HEK293 (cell line): ENCODE results near the gene KMT2D.
A peak's percentile ranks its signal among the peaks of the same experiment; 100 is the strongest.

Experiments used
- CTCF ChIA-PET: fragments of 350-600 bp; formaldehyde crosslinking; extraction: SDS; loops from one replicate; lab custom pipeline; 2021; ENCODE audit warnings: antibody characterized with exemption; lab: Yijun Ruan, JAX
- POLR2A ChIA-PET: fragments of 300-600 bp; formaldehyde crosslinking; extraction: SDS; loops from one replicate; lab custom pipeline; 2020; ENCODE audit warnings: antibody characterized with exemption, inconsistent platforms; lab: Yijun Ruan, JAX
- H3K27ac ChIP-seq: fragments of 200-500 bp; sonication (Bioruptor generic); 2 replicates; pipeline ENCODE4 v1.5.1; 2014; ENCODE audit warnings: low read depth, low read length, control low read depth, inconsistent platforms; ENCODE audit errors: extremely low read depth
- H3K36me3 ChIP-seq, 2 experiments: fragments of 200-500 bp in 1 of 2; sonication (Bioruptor generic) in 1 of 2; 1 replicate in 1 of 2; 2 replicates in 1 of 2; pipeline ENCODE4 v1.5.1; 2014 to 2017; ENCODE audit warnings: inconsistent platforms in 2 of 2, low read length in 2 of 2; ENCODE audit not compliant: control insufficient read depth in 2 of 2, insufficient read depth in 1 of 2
- H3K4me1 ChIP-seq: fragments of 200-500 bp; sonication (Bioruptor generic); 2 replicates; pipeline ENCODE4 v1.5.1; 2014; ENCODE audit warnings: mild to moderate bottlenecking, low read length, inconsistent platforms; ENCODE audit not compliant: control insufficient read depth, insufficient read depth
- H3K4me3 ChIP-seq: 2 replicates; pipeline ENCODE4 v1.5.1; 2011; ENCODE audit warnings: low read depth, mild to moderate bottlenecking, control low read depth, low read length, moderate library complexity
- H3K9me3 ChIP-seq: fragments of 200-500 bp; sonication (Bioruptor generic); 2 replicates; pipeline ENCODE4 v1.5.1; 2014; ENCODE audit warnings: low read depth, low read length, inconsistent platforms; ENCODE audit not compliant: control insufficient read depth, insufficient read depth
- KLF1 ChIP-seq: fragments of 450-650 bp; formaldehyde crosslinking; IDR thresholded peaks from 2 replicates; pipeline ENCODE4 v1.5.1; 2016; ENCODE audit warnings: missing biosample characterization, missing genetic modification characterization
- KLF17 ChIP-seq: fragments of 450-650 bp; formaldehyde crosslinking; IDR thresholded peaks from 2 replicates; pipeline ENCODE4 v1.5.1; 2016; ENCODE audit warnings: missing biosample characterization, missing genetic modification characterization
- KLF8 ChIP-seq: fragments of 450-650 bp; formaldehyde crosslinking; IDR thresholded peaks from 2 replicates; pipeline ENCODE4 v1.5.1; 2016; ENCODE audit warnings: missing biosample characterization, missing genetic modification characterization
- MZF1 ChIP-seq: fragments of 450-650 bp; formaldehyde crosslinking; IDR thresholded peaks from 2 replicates; pipeline ENCODE4 v1.5.1; 2017; ENCODE audit warnings: missing biosample characterization, missing genetic modification characterization, borderline replicate concordance
- PRDM1 ChIP-seq: fragments of 450-650 bp; formaldehyde crosslinking; IDR thresholded peaks from 2 replicates; pipeline ENCODE4; 2016; ENCODE audit warnings: missing biosample characterization, missing genetic modification characterization
- REST ChIP-seq: fragments of 450-650 bp; formaldehyde crosslinking; IDR thresholded peaks from 2 replicates; pipeline ENCODE4 v1.5.1; 2016; ENCODE audit warnings: missing biosample characterization, missing genetic modification characterization
- SP7 ChIP-seq: fragments of 450-650 bp; formaldehyde crosslinking; IDR thresholded peaks from 2 replicates; pipeline ENCODE4 v1.5.1; 2016; ENCODE audit warnings: missing biosample characterization, missing genetic modification characterization
- WT1 ChIP-seq: fragments of 450-650 bp; formaldehyde crosslinking; IDR thresholded peaks from 2 replicates; pipeline ENCODE4 v1.5.1; 2016; ENCODE audit warnings: missing biosample characterization, missing genetic modification characterization
- YY2 ChIP-seq: fragments of 450-650 bp; formaldehyde crosslinking; IDR thresholded peaks from 2 replicates; pipeline ENCODE4 v1.5.1; 2016; ENCODE audit warnings: missing biosample characterization, missing genetic modification characterization
- ZBTB10 ChIP-seq: fragments of 450-650 bp; formaldehyde crosslinking; IDR thresholded peaks from 2 replicates; pipeline ENCODE4 v1.5.1; 2016; ENCODE audit warnings: missing biosample characterization, missing genetic modification characterization
- ZBTB17 ChIP-seq: fragments of 450-650 bp; formaldehyde crosslinking; IDR thresholded peaks from 2 replicates; pipeline ENCODE4 v1.5.1; 2016; ENCODE audit warnings: missing biosample characterization, missing genetic modification characterization
- ZBTB44 ChIP-seq: fragments of 450-650 bp; IDR thresholded peaks from 2 replicates; pipeline ENCODE4 v1.5.1; 2018; ENCODE audit warnings: missing biosample characterization, mild to moderate bottlenecking, missing genetic modification characterization
- ZEB2 ChIP-seq: fragments of 450-650 bp; formaldehyde crosslinking; IDR thresholded peaks from 2 replicates; pipeline ENCODE4 v1.5.1; 2016; ENCODE audit warnings: missing biosample characterization, missing genetic modification characterization
- ZFHX2 ChIP-seq: fragments of 450-650 bp; formaldehyde crosslinking; conservative IDR thresholded peaks from 2 replicates; pipeline ENCODE4 v1.5.1; 2016; ENCODE audit warnings: missing biosample characterization, missing genetic modification characterization
- ZNF114 ChIP-seq: fragments of 450-650 bp; formaldehyde crosslinking; IDR thresholded peaks from 2 replicates; pipeline ENCODE4 v1.5.0; 2017; ENCODE audit warnings: missing biosample characterization, missing genetic modification characterization
- ZNF132 ChIP-seq: fragments of 450-650 bp; formaldehyde crosslinking; IDR thresholded peaks from 2 replicates; pipeline ENCODE4 v1.5.1; 2017; ENCODE audit warnings: missing biosample characterization, missing genetic modification characterization, borderline replicate concordance
- ZNF341 ChIP-seq: fragments of 450-650 bp; formaldehyde crosslinking; IDR thresholded peaks from 2 replicates; pipeline ENCODE4; 2016; ENCODE audit warnings: low read depth, missing biosample characterization, missing genetic modification characterization
- ZNF366 ChIP-seq: fragments of 450-650 bp; formaldehyde crosslinking; conservative IDR thresholded peaks from 2 replicates; pipeline ENCODE4 v1.5.1; 2016; ENCODE audit warnings: missing biosample characterization, missing genetic modification characterization
- ZNF560 ChIP-seq: fragments of 450-650 bp; formaldehyde crosslinking; IDR thresholded peaks from 2 replicates; pipeline ENCODE4 v1.5.1; 2017; ENCODE audit warnings: missing biosample characterization, missing genetic modification characterization, borderline replicate concordance
- ZNF670 ChIP-seq: fragments of 450-650 bp; formaldehyde crosslinking; IDR thresholded peaks from 2 replicates; pipeline ENCODE4 v1.5.1; 2016; ENCODE audit warnings: missing biosample characterization, missing genetic modification characterization, low read depth
- ZNF677 ChIP-seq: fragments of 450-650 bp; IDR thresholded peaks from 2 replicates; pipeline ENCODE4 v1.5.0; 2018; ENCODE audit warnings: missing biosample characterization, mild to moderate bottlenecking, missing genetic modification characterization, moderate library complexity
- ZNF785 ChIP-seq: fragments of 450-650 bp; formaldehyde crosslinking; IDR thresholded peaks from 2 replicates; pipeline ENCODE4 v1.5.1; 2016; ENCODE audit warnings: missing biosample characterization, missing genetic modification characterization

The KMT2D gene

GRCh38 chr12:49109641-49110463 lies 49.3 kb upstream of the KMT2D start (continued):
- TF ChIP-seq KLF17 (tag by site-specific recombination) (peak; percentile 19; the same call in 1 of the 2 replicates), PRDM1 (tag by site-specific recombination) (peak; percentile 46; the same call in 1 of the 2 replicates), KLF1 (tag by site-specific recombination) (peak; percentile 27; the same call in 1 of the 2 replicates), ZBTB10 (0 out of 2 replicates have a peak, but pooled peaks have one; percentile 13), ZNF366 (tag by site-specific recombination) (peak; percentile 34; the same call in 1 of the 2 replicates), KLF8 (tag by site-specific recombination) (0 out of 2 replicates have a peak, but pooled peaks have one; percentile 50), ZNF785 (tag by site-specific recombination) (no peak), ZNF670 (no peak), WT1 (no peak), ZEB2 (no peak), ZNF132 (tag by site-specific recombination) (no peak), SP7 (tag by site-specific recombination) (0 out of 2 replicates have a peak, but pooled peaks have one; percentile 12), ZNF341 (tag by site-specific recombination) (peak; percentile 79), ZNF677 (tag by site-specific recombination) (no peak), MZF1 (tag by site-specific recombination) (peak; percentile 16; the same call in 1 of the 2 replicates), YY2 (no peak), ZNF560 (tag by site-specific recombination) (no peak)
- TF ChIP-seq, all 188 proteins: peak for 15

GRCh38 chr12:49108958-49109404 lies 48.4 kb upstream of the KMT2D start:
- Histone ChIP-seq H3K27ac (0 out of 2 replicates have a peak overlapping the region, but pooled peaks have one; percentile 4), H3K9me3 (no peaks in the 10 kb centered on the region), H3K36me3 (peaks cover 0 to 34% of the 10 kb centered on the region in 2 experiments; a peak in 1 of 3 replicates), H3K4me3 (no peak overlapping the region; the same call in none of the 2 replicates), H3K4me1 (peaks cover 10% of the 10 kb centered on the region)
- ChIA-PET CTCF (interaction anchor here (0.6 to 7.5 kb wide), 11 partner anchors 10 to 669 kb away, joined by 4 to 53 read pairs (median 6); partner anchors contain the start of genes DHH and RHEBL1), POLR2A (interaction anchor here (0.6 to 4.3 kb wide), 4 partner anchors 9 to 126 kb away, joined by 5 to 75 read pairs (median 16); partner anchors contain the start of gene TUBA1B)
- TF ChIP-seq ZBTB17 (tag by site-specific recombination) (peak; percentile 34), ZFHX2 (tag by site-specific recombination) (0 out of 2 replicates have a peak, but pooled peaks have one; percentile 18), ZNF114 (tag by site-specific recombination) (no peak), ZBTB44 (no peak), REST (tag by site-specific recombination) (peak; percentile 88)
